Effector CD4-positive, alpha-beta T cell (primary cell): Measurements from ENCODE around the gene ARFGEF2.
A peak's percentile ranks its signal among the peaks of the same experiment; 100 is the strongest.
"Not testable (repeated sequence)": the region's sequence is repeated elsewhere in the genome, so short reads cannot be mapped to it uniquely, and the experiment has no call there.

Experiments used
- DNase-seq: peaks from one replicate; pipeline ENCODE4 v3.0.0-alpha.2; 2020
- total RNA-seq: gene quantifications from one replicate; lab custom pipeline; 2026; lab: John Stamatoyannopoulos, UW

Gene ARFGEF2
- total RNA-seq: 143 reads per million, percentile 88 among the genes with 10 or more reads in this experiment

GRCh38 chr20:48921168-48921882 lies at the start of gene ARFGEF2:
Gene ARFGEF2, plus strand, starts transcription at chr20:48921711. Its CDS starts 179 bp downstream, at chr20:48921890.
- DNase-seq: peak; percentile 84

DNA sequence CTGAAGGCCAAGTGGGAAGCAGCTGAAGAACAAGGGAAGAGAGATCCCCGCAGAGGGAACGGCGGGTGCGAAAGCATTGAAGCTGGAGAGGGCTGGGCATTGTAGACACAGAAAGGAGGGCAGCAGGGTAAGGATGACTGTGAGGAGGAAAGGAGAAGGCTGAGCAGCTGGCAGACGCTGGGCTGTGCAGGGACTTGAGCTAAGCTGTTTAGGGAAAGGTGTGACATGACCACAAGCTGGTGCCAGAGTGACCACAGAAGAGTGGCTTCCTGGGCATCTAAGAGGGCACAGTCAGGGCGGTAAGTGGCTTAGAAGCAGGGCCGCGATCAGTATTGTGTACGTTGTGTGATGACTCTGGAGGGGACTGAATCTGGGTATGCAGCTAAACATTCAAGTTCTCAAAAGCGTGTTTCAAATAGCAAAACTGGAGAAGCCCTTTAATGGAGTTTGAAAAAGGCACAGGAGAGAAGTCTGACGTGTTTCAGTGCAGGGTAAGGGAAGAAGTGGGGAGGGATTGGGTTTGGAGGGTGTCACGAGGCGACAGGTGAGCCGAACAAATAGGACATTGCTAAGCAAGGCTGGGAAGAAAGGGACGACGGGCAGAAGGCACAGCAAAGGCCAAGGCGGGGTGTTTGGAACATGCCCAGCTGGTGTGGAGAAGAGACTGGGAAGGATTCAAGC lies 46.1 kb upstream of the ARFGEF2 start:
- DNase-seq: no peak

DNA sequence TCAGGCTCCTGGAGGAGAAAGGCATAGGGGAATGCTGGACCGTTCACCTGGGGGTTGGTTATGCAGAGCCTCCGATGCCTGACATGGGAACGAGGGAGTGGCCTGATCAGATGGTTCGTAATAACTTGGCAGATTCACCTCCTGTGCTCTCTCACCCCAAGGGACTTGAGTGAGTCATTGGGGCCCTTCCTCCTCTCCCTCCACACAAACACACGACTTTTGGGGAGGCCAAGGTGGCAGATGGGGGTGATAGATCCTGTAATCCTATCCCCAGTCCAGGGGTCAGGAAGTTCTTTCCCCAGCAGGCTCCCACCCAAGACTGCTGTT lies 45.6 kb upstream of the ARFGEF2 start:
- no peak for DNase-seq

DNA sequence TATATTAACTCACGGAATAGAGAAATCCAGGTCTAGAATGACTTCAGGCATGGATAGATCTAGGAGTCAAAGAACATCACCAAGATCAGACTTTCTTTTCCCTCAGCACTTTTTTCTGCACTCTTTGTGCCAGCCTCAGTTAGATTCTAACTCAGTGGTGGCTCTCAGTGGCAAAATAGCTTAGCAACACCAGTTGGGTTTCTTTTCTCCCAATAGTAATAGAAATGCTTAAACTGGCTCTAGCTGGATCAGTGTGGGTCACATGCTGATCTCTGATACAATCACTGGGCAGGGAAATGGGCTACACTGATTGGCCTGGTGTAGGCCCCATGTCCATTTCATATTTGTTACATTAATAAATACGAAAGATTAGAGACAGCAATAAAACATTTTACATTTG lies 44.2 kb upstream of the ARFGEF2 start:
- no peak for DNase-seq

DNA sequence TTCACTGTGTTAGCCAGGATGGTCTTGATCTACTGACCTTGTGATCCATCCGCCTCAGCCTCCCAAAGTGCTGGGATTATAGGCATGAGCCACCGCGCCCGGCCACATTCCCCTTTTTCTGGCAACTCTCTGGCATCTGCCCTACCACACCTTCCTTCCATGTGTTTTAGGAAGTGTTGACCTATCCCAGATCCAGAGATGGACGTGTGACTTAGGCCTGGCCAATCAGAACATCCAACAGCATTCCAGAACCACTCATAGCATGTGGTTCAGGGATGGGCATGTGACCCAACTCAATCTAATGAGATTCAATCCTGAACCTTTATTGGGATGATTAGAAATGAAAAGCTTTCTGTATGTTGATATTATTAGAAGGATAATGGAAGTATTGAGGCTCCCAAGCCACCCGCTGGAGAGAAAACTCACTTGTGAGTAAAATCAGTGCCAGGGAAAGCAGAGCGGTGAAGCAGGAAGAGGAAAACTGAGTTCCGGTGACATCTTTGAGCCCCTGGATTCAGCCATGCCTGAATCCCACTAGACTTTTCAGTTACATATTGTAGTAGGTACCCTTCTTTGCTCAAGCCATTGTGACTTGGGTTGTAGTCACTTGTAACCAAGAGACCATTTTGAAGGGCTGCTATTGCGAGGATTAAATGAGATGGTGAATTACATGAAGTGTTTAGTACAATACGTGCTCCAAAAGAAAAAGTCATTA lies 42.8 kb upstream of the ARFGEF2 start:
- no peak for DNase-seq

DNA sequence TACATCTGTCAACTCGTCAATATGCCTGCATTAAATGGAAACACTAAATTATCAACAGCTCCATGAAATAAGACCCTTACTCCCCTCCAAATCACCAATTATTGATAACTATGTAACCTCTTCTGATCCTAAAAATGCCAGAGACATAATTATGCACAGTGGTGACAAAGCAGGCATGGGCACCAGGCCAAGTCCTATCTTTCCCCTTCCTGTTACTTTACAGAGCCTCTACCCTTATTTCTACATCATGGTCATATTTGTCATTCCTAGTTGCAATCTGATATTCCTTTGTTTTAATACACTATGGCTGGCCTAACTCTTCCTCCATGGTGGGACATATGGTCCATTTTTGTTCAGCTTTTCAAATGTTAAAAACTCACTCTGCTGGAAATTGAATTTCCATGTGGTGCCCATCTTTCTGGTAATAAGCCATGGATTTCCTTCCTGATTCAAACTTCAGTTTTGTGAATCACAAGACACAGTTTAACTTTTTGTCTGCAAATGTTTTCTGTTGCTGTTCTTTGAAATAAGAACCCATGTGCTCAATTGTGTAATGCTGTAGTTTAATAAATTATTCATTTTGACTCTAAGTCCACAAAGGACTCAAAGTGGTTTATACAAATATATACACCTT lies 41.8 kb upstream of the ARFGEF2 start:
- DNase-seq: no peak

DNA sequence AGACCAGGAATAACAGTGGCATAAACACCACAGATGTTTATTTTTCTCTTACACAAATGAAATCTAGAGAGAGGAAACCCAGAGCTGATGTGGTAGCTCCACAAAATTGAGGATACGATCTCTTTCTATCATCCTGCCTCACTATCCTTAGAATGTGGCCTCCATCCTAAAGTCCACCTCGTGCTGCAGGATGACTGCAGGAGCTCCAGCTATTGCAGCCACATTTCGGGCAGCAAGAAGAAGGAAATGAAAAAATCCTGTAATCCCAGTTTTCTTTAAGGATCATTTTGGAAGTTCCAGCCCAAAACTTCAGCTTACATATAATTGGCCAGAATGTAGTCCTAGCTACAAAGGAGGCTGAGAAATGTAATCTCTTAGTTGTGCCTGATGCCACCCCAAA lies 41.2 kb upstream of the ARFGEF2 start:
- no peak for DNase-seq

DNA sequence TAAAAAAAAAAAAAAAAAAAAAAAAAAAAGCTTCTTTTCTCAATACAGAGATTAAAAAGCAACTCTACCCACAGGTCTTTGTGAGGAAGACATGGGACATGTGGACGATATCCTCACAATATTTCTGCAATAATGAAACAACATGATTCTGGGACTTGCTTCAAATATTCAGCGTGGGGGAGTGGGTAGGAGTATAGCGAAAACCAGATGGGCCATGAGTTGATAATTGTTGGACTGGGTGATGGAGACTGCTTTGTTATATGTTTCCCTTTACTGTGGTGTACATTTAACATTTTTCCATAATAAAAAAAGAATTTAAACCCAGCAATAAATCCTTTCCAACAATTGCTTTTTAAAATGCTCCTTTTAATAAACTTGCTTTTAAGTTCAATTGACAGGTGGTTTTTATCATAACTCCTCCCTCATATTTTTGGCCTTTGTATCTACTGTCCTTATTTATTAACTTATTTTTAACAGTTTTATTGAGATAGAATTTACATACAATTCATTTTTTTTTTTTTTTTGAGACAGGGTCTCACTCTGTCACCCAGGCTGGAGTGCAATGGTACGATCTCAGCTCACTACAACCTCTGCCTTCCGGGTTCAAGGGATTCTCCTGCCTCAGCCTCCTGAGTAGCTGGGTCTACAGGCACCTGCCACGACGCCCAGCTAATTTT lies 40.4 kb upstream of the ARFGEF2 start:
- DNase-seq: no peak

- DNase-seq: no peak
Measured at GRCh38 chr20:48885237-48885636, 36.3 kb upstream of the ARFGEF2 start.

- DNase-seq: no peak
Measured at GRCh38 chr20:48886194-48886593, 35.3 kb upstream of the ARFGEF2 start.

GRCh38 chr20:48886811-48887210 lies 34.7 kb upstream of the ARFGEF2 start:
- no peak for DNase-seq

DNA sequence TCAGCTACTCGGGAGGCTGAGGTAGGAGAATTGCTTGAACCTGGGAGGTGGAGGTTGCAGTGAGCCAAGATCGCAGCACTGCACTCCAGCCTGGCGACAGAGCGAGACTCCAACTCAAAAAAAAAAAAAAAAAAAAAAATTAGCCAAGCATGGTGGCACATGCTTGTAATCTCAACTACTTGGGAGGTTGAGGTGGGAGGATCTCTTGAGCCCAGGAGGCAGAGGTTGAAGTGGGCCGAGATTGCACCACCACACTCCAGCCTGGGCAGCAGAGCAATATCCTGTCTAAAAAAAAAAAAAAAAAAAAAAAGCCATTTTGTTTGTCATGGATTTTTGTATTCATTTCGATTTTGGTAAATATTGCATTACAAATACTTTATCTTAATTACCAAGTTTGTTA lies 33.0 kb upstream of the ARFGEF2 start:
- DNase-seq: not testable (repeated sequence)

DNA sequence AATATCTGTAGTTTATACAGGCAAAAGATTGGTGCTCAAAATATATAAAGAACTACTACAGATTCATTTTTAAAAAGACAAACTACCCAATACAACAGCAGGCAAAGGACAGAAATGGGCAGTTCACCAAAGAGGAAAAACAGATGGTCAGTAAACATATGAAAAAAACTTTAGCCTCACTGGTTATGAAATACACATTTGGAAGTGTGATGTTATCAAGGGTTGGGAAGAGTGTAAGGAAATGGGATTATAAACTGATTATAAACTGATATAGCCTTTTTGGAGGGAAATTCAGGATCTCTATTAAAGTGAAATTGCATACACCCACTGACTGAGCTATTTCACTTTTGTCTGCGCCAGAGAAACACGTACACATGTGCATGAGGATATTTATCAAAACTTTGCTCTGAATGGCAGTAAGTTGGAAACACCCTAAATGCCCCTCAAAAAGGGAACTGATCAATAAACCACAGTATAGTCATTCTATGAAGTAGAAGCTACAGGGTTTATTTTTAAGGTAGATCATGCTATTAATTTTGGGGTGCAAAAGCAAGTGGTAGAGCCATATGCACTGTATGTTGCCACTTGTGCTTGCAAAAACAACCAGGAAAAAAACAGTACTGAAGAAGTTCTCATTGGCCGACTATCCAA lies 32.2 kb upstream of the ARFGEF2 start:
- DNase-seq: no peak

- DNase-seq: no peak
Measured at GRCh38 chr20:48891235-48892048, 30.1 kb upstream of the ARFGEF2 start.

DNA sequence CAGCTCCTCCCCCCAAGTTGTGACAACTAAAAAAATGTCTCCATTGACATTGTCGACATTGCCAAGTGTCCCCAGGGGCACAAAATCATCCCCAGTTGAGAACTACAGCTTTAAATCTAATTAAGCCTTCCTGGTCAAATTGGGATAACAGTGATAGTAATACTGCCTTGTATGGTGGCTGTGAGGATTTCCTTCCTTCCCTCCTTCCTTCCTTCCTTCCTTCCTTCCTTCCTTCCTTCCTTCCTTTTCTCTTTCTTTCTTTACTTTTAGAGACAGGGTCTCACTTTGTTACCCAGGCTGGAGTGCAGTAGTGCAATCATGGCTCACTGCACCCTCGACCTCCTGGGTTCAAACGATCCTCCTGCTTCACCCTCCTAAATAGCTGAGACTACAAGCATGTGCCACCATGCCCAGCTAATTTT lies 29.5 kb upstream of the ARFGEF2 start:
- DNase-seq: no peak

DNA sequence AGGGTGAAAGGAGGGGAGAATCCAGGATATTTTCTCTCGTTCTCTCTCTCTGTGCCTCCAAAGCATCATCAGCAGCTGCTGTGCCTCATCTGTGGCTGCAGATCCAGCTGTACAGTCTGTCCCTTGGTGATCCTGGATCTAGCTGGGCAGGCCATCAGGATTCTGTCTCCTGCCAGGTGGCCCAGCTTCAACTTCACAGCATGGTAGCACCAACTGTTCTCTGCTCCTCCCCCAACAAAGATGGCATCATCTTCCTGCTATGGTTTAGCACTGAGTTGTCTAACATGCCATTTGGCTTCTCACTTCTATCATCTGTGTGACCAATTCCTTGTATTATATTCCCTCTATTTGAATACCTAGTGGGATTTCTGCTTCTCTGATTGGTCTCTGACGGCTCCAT lies 28.6 kb upstream of the ARFGEF2 start:
- no peak for DNase-seq

GRCh38 chr20:48893374-48893773 lies 28.1 kb upstream of the ARFGEF2 start:
- DNase-seq: no peak

DNA sequence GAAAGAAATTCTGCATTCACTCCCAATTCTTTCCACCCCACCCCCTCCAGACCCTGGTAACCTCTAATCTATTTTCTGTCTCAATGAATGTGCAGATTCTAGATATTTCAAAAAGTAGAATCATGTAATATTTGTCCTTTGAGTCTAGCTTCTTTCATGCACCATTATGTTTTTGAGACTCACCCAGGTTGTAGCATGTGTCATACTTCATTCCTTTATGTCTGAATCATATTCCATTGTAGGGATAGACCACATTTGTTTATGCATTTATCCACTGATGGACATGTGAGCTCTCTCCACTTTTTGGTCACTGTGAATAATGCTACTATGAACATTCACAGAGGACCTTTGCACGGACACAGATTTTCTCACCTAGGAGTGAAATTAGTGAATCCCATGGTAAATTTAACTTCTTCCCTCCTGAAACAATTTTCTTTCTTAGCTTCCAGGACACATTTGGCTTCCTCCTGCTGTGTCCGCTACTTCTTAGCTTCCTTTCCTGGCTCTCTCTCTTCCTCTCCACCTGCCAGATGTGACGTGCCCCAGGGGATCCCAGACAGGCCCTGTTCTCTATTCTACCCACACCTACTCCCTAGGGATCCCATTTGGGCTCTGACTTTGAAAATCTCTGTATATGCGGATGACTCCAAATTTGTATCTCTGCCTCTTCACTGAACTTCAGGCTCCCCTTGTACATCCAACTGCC lies 24.1 kb upstream of the ARFGEF2 start:
- DNase-seq: no peak

GRCh38 chr20:48898210-48898609 lies 23.3 kb upstream of the ARFGEF2 start:
- no peak for DNase-seq

DNA sequence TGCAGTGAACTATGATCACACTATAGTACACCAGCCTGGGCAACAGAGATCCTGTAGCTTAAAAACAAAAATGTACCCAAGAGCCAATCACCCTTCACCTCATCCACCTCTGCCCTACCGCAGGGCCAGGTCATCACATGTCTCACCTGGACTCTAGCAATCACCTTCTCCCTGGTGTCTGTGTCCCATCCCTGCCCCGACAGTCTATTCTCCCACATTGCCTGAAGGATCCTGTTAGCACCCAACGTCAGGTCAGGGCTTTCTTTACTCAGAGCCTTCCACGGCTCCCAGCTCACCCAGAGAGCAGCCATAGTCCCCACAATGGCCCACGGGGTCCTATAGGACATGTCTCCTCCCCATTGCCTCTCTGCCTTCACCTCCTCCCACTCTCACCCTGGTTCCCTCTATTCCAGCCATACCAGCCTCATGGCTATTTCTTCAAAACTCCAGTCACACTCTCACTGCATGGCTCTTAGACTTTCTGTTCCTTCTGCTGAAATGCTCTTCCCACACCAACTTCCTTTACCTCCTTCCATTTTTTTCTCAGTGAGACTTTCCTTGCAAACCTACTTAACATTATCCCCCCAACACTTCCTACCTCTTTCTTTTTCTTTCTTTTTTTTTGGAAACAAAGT lies 22.5 kb upstream of the ARFGEF2 start:
- no peak for DNase-seq
